OCI-LY7 (cell line): Measurements from ENCODE around the gene COL5A1.

Experiments
- EZH2phosphoT487 ChIP-seq: fragments of 200-600 bp; sonication (generic); IDR thresholded peaks from 2 replicates; pipeline ENCODE4 v1.6.1; 2018; ENCODE audit warnings: low read depth, borderline replicate concordance, mild to moderate bottlenecking, mixed run types, antibody characterized with exemption, low read length, moderate library complexity, mixed read lengths
- TF ChIP-seq, protein P1 (sequence below): fragments of 200-600 bp; sonication (generic); conservative IDR thresholded peaks from 2 replicates; pipeline ENCODE4 v1.5.1; 2014; ENCODE audit warnings: mild to moderate bottlenecking, antibody characterized with exemption, low read length, moderate library complexity, mixed read lengths

GRCh38 chr9:134885001-134885678, 243.5 kb downstream of the COL5A1 start:
- TF ChIP-seq, protein P1, sequence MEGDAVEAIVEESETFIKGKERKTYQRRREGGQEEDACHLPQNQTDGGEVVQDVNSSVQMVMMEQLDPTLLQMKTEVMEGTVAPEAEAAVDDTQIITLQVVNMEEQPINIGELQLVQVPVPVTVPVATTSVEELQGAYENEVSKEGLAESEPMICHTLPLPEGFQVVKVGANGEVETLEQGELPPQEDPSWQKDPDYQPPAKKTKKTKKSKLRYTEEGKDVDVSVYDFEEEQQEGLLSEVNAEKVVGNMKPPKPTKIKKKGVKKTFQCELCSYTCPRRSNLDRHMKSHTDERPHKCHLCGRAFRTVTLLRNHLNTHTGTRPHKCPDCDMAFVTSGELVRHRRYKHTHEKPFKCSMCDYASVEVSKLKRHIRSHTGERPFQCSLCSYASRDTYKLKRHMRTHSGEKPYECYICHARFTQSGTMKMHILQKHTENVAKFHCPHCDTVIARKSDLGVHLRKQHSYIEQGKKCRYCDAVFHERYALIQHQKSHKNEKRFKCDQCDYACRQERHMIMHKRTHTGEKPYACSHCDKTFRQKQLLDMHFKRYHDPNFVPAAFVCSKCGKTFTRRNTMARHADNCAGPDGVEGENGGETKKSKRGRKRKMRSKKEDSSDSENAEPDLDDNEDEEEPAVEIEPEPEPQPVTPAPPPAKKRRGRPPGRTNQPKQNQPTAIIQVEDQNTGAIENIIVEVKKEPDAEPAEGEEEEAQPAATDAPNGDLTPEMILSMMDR, result no peak
- no peak for TF ChIP-seq EZH2phosphoT487
